HEK293 (cell line): Measurements from ENCODE around the gene ZBTB20.

Experiments
- CTCF ChIA-PET: fragments of 350-600 bp; formaldehyde crosslinking; extraction: SDS; loops from one replicate; lab custom pipeline; 2021; ENCODE audit warnings: antibody characterized with exemption; lab: Yijun Ruan, JAX
- POLR2A ChIA-PET: fragments of 300-600 bp; formaldehyde crosslinking; extraction: SDS; loops from one replicate; lab custom pipeline; 2020; ENCODE audit warnings: antibody characterized with exemption, inconsistent platforms; lab: Yijun Ruan, JAX
- H3K27ac ChIP-seq: fragments of 200-500 bp; sonication (Bioruptor generic); 2 replicates; pipeline ENCODE4 v1.5.1; 2014; ENCODE audit warnings: low read depth, low read length, control low read depth, inconsistent platforms; ENCODE audit errors: extremely low read depth
- H3K36me3 ChIP-seq, 2 experiments: fragments of 200-500 bp in 1 of 2; sonication (Bioruptor generic) in 1 of 2; 1 replicate in 1 of 2; 2 replicates in 1 of 2; pipeline ENCODE4 v1.5.1; 2014 to 2017; ENCODE audit warnings: inconsistent platforms in 2 of 2, low read length in 2 of 2; ENCODE audit not compliant: control insufficient read depth in 2 of 2, insufficient read depth in 1 of 2
- H3K4me1 ChIP-seq: fragments of 200-500 bp; sonication (Bioruptor generic); 2 replicates; pipeline ENCODE4 v1.5.1; 2014; ENCODE audit warnings: mild to moderate bottlenecking, low read length, inconsistent platforms; ENCODE audit not compliant: control insufficient read depth, insufficient read depth
- H3K4me3 ChIP-seq: 2 replicates; pipeline ENCODE4 v1.5.1; 2011; ENCODE audit warnings: low read depth, mild to moderate bottlenecking, control low read depth, low read length, moderate library complexity
- H3K9me3 ChIP-seq: fragments of 200-500 bp; sonication (Bioruptor generic); 2 replicates; pipeline ENCODE4 v1.5.1; 2014; ENCODE audit warnings: low read depth, low read length, inconsistent platforms; ENCODE audit not compliant: control insufficient read depth, insufficient read depth
- GLIS1 ChIP-seq: fragments of 450-650 bp; formaldehyde crosslinking; IDR thresholded peaks from 2 replicates; pipeline ENCODE4 v1.5.1; 2016; ENCODE audit warnings: missing biosample characterization, missing genetic modification characterization
- ZNF112 ChIP-seq: fragments of 450-650 bp; formaldehyde crosslinking; IDR thresholded peaks from 2 replicates; pipeline ENCODE4 v1.5.0; 2017; ENCODE audit warnings: missing biosample characterization, missing genetic modification characterization
- ZNF114 ChIP-seq: fragments of 450-650 bp; formaldehyde crosslinking; IDR thresholded peaks from 2 replicates; pipeline ENCODE4 v1.5.0; 2017; ENCODE audit warnings: missing biosample characterization, missing genetic modification characterization
- ZNF174 ChIP-seq: fragments of 450-650 bp; formaldehyde crosslinking; IDR thresholded peaks from 2 replicates; pipeline ENCODE4 v1.5.0; 2017; ENCODE audit warnings: missing biosample characterization, mild to moderate bottlenecking, missing genetic modification characterization
- ZNF423 ChIP-seq: fragments of 450-650 bp; formaldehyde crosslinking; IDR thresholded peaks from 2 replicates; pipeline ENCODE4 v1.5.1; 2016; ENCODE audit warnings: missing biosample characterization, missing genetic modification characterization
- ZNF580 ChIP-seq: fragments of 450-650 bp; formaldehyde crosslinking; IDR thresholded peaks from 2 replicates; pipeline ENCODE4 v1.5.1; 2016; ENCODE audit warnings: missing biosample characterization, missing genetic modification characterization
- ZNF768 ChIP-seq: fragments of 450-650 bp; formaldehyde crosslinking; IDR thresholded peaks from 2 replicates; pipeline ENCODE4 v1.5.1; 2018; ENCODE audit warnings: missing biosample characterization, mild to moderate bottlenecking, missing genetic modification characterization
- ZNF830 ChIP-seq: fragments of 450-650 bp; IDR thresholded peaks from 2 replicates; pipeline ENCODE4 v1.5.0; 2018; ENCODE audit warnings: missing biosample characterization, missing genetic modification characterization, low read depth, mild to moderate bottlenecking, moderate library complexity
- TF ChIP-seq, protein P1 (sequence below): fragments of 450-650 bp; formaldehyde crosslinking; IDR thresholded peaks from 2 replicates; pipeline ENCODE4 v1.5.1; 2017; ENCODE audit warnings: missing biosample characterization, missing genetic modification characterization
- TF ChIP-seq, protein P2 (sequence below): fragments of 450-650 bp; formaldehyde crosslinking; IDR thresholded peaks from 2 replicates; pipeline ENCODE4 v1.5.1; 2016; ENCODE audit warnings: missing biosample characterization, missing genetic modification characterization
- TF ChIP-seq, protein P3 (sequence below): fragments of 450-650 bp; formaldehyde crosslinking; conservative IDR thresholded peaks from 2 replicates; pipeline ENCODE4 v1.5.1; 2016; ENCODE audit warnings: low read depth, missing biosample characterization, missing genetic modification characterization
- TF ChIP-seq, protein P4 (sequence below): fragments of 450-650 bp; formaldehyde crosslinking; IDR thresholded peaks from 2 replicates; pipeline ENCODE4 v1.5.0; 2017; ENCODE audit warnings: missing biosample characterization, missing genetic modification characterization, borderline replicate concordance

ZBTB20 gene

GRCh38 chr3:114333180-114333922 lies 813.7 kb downstream of the ZBTB20 start:
- Histone ChIP-seq H3K27ac (no peak overlapping the region), H3K4me1 (no peaks in the 10 kb centered on the region), H3K4me3 (no peak overlapping the region), H3K9me3 (no peaks in the 10 kb centered on the region), H3K36me3 (peaks cover 0 to 4% of the 10 kb centered on the region in 2 experiments; a peak in 1 of 3 replicates)
- TF ChIP-seq, protein P1, sequence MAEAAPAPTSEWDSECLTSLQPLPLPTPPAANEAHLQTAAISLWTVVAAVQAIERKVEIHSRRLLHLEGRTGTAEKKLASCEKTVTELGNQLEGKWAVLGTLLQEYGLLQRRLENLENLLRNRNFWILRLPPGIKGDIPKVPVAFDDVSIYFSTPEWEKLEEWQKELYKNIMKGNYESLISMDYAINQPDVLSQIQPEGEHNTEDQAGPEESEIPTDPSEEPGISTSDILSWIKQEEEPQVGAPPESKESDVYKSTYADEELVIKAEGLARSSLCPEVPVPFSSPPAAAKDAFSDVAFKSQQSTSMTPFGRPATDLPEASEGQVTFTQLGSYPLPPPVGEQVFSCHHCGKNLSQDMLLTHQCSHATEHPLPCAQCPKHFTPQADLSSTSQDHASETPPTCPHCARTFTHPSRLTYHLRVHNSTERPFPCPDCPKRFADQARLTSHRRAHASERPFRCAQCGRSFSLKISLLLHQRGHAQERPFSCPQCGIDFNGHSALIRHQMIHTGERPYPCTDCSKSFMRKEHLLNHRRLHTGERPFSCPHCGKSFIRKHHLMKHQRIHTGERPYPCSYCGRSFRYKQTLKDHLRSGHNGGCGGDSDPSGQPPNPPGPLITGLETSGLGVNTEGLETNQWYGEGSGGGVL (tag by site-specific recombination) = no peak
- no peak for TF ChIP-seq ZNF174 (tag by site-specific recombination)
- TF ChIP-seq ZNF830 (tag by site-specific recombination) = no peak
- TF ChIP-seq ZNF114 (tag by site-specific recombination) = no peak
- no peak for TF ChIP-seq ZNF112 (tag by site-specific recombination)
- TF ChIP-seq, protein P2, sequence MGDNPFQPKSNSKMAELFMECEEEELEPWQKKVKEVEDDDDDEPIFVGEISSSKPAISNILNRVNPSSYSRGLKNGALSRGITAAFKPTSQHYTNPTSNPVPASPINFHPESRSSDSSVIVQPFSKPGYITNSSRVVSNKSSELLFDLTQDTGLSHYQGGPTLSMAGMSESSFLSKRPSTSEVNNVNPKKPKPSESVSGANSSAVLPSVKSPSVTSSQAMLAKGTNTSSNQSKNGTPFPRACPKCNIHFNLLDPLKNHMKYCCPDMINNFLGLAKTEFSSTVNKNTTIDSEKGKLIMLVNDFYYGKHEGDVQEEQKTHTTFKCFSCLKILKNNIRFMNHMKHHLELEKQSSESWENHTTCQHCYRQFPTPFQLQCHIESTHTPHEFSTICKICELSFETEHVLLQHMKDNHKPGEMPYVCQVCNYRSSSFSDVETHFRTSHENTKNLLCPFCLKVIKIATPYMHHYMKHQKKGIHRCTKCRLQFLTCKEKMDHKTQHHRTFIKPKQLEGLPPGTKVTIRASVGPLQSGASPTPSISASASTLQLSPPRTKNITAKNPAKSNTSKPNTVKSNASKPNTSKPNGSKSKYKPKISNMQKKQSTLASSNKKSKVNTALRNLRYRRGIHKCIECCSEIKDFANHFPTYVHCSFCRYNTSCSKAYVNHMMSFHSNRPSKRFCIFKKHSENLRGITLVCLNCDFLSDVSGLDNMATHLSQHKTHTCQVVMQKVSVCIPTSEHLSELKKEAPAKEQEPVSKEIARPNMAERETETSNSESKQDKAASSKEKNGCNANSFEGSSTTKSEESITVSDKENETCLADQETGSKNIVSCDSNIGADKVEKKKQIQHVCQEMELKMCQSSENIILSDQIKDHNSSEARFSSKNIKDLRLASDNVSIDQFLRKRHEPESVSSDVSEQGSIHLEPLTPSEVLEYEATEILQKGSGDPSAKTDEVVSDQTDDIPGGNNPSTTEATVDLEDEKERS (tag by site-specific recombination) = no peak
- TF ChIP-seq, protein P3, sequence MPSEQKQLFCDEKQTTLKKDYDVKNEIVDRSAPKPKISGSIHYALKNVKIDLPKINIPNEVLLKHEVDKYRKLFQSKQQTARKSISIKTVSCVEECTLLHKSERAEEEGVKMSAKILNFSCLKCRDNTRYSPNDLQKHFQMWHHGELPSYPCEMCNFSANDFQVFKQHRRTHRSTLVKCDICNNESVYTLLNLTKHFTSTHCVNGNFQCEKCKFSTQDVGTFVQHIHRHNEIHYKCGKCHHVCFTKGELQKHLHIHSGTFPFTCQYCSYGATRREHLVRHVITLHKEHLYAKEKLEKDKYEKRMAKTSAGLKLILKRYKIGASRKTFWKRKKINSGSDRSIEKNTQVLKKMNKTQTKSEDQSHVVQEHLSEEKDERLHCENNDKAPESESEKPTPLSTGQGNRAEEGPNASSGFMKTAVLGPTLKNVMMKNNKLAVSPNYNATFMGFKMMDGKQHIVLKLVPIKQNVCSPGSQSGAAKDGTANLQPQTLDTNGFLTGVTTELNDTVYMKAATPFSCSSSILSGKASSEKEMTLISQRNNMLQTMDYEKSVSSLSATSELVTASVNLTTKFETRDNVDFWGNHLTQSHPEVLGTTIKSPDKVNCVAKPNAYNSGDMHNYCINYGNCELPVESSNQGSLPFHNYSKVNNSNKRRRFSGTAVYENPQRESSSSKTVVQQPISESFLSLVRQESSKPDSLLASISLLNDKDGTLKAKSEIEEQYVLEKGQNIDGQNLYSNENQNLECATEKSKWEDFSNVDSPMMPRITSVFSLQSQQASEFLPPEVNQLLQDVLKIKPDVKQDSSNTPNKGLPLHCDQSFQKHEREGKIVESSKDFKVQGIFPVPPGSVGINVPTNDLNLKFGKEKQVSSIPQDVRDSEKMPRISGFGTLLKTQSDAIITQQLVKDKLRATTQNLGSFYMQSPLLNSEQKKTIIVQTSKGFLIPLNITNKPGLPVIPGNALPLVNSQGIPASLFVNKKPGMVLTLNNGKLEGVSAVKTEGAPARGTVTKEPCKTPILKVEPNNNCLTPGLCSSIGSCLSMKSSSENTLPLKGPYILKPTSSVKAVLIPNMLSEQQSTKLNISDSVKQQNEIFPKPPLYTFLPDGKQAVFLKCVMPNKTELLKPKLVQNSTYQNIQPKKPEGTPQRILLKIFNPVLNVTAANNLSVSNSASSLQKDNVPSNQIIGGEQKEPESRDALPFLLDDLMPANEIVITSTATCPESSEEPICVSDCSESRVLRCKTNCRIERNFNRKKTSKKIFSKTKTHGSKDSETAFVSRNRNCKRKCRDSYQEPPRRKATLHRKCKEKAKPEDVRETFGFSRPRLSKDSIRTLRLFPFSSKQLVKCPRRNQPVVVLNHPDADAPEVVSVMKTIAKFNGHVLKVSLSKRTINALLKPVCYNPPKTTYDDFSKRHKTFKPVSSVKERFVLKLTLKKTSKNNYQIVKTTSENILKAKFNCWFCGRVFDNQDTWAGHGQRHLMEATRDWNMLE (tag by site-specific recombination) = no peak
- no peak for TF ChIP-seq GLIS1 (tag by site-specific recombination)
- TF ChIP-seq ZNF580 (tag by site-specific recombination) = no peak
- no peak for TF ChIP-seq ZNF423 (tag by site-specific recombination)
- TF ChIP-seq, protein P4, sequence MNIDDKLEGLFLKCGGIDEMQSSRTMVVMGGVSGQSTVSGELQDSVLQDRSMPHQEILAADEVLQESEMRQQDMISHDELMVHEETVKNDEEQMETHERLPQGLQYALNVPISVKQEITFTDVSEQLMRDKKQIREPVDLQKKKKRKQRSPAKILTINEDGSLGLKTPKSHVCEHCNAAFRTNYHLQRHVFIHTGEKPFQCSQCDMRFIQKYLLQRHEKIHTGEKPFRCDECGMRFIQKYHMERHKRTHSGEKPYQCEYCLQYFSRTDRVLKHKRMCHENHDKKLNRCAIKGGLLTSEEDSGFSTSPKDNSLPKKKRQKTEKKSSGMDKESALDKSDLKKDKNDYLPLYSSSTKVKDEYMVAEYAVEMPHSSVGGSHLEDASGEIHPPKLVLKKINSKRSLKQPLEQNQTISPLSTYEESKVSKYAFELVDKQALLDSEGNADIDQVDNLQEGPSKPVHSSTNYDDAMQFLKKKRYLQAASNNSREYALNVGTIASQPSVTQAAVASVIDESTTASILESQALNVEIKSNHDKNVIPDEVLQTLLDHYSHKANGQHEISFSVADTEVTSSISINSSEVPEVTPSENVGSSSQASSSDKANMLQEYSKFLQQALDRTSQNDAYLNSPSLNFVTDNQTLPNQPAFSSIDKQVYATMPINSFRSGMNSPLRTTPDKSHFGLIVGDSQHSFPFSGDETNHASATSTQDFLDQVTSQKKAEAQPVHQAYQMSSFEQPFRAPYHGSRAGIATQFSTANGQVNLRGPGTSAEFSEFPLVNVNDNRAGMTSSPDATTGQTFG (tag by site-specific recombination) = no peak
- TF ChIP-seq ZNF768 (tag by site-specific recombination) = no peak
- CTCF ChIA-PET = no interaction called here
- POLR2A ChIA-PET = no interaction called here
